ENCODE results near the gene RASA1. TPM values are rescaled to one million over a fixed set of nuclear protein-coding genes. Genes with fewer than 3 reads are reported as not detected.

RASA1 gene
- total RNA-seq, 3 donors from 2014 or later = 31.8 to 54.2 (median 41.1) TPM

DNA sequence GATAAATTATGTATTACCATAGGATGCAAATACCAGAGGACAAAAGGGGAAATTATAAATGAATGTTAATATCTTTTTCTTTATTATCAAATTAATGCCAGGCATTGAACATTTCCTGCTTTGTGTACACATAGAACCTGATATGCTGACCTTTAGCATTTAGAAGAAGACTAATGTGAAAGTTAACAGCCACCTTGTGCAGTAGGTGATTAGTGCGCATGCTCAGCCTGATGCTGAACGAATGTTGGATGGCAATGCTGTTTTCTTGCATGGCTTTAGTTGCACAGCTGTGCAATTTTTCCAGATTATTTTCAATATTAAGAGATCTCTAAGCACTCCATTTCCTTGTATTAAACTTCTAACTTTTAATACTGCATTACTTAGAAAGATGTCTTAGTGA lies 99.6 kb downstream of the RASA1 start:
- Histone ChIP-seq H3K9me3 (no peaks in the 10 kb centered on the region), H3K4me3 (no peak overlapping the region), H3K36me3 (no peaks in the 10 kb centered on the region), H3K4me1 (no peaks in the 10 kb centered on the region), H3K27ac (no peak overlapping the region), H3K27me3 (no peaks in the 10 kb centered on the region)
- intact Hi-C loops (cut with DNase I; ENCODE audit: low total_unique reads) = no loop called here
- no peak for DNase-seq (ENCODE audit: low spot score in 2 of 2)
- TF ChIP-seq POLR2AphosphoS5 (IDR thresholded peaks at IDR 0.05) = no peak
- no peak for TF ChIP-seq POLR2A (IDR thresholded peaks at IDR 0.05)

DNA sequence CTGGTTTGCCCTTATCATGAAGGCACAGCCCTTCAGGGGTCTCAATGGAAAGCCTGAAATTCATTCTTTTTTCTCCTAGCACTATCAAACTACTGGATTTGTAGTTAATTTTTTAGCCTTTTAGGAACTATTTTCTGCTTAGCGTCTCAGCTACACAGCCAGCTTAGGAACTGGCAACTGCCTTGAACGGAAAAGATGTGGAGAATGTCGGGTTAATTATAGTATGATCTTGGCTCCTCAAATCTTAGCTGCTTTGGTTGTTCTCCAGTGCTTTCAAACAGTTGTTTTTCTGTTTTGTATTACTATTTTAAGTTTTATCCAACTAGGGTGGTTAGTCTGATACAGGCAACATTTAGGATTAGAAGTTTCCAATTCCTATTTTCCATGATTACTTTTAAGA lies 100.9 kb downstream of the RASA1 start:
- intact Hi-C loops (cut with DNase I; ENCODE audit: low total_unique reads) = no loop called here
- H3K4me3 ChIP-seq = no peak overlapping the region

DNA sequence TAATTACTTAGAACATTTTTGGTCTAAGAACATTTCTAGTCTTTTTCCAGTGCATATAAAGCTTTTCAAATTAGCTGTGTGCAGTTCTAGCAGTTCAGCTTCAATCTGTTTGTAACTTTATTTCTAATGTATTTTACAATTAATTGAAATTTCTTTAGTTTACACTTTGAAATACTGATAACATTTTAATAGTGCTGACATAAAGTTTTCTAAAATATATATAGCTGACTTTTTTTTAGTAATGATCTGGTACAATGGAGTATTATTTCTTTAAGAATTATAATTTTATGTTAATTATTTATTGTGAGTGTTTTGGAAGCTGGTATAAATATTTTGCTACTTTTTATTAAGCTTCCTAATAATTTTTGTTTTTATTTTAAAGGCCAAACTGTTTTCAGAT lies 101.7 kb downstream of the RASA1 start:
- H3K36me3 ChIP-seq = no peaks in the 10 kb centered on the region
- H3K9me3 ChIP-seq = no peaks in the 10 kb centered on the region
- no peak overlapping the region for H3K27ac ChIP-seq
- no peaks in the 10 kb centered on the region for H3K4me1 ChIP-seq
- intact Hi-C loops (cut with DNase I; ENCODE audit: low total_unique reads) = no loop called here
- no peak for DNase-seq (ENCODE audit: low spot score in 2 of 2)
- TF ChIP-seq POLR2A (IDR thresholded peaks at IDR 0.05) (no peak), POLR2AphosphoS5 (IDR thresholded peaks at IDR 0.05) (no peak)
- TF ChIP-seq, protein P1, sequence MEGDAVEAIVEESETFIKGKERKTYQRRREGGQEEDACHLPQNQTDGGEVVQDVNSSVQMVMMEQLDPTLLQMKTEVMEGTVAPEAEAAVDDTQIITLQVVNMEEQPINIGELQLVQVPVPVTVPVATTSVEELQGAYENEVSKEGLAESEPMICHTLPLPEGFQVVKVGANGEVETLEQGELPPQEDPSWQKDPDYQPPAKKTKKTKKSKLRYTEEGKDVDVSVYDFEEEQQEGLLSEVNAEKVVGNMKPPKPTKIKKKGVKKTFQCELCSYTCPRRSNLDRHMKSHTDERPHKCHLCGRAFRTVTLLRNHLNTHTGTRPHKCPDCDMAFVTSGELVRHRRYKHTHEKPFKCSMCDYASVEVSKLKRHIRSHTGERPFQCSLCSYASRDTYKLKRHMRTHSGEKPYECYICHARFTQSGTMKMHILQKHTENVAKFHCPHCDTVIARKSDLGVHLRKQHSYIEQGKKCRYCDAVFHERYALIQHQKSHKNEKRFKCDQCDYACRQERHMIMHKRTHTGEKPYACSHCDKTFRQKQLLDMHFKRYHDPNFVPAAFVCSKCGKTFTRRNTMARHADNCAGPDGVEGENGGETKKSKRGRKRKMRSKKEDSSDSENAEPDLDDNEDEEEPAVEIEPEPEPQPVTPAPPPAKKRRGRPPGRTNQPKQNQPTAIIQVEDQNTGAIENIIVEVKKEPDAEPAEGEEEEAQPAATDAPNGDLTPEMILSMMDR (IDR thresholded peaks at IDR 0.05) = no peak
- H3K4me3 ChIP-seq = no peak overlapping the region
- no peaks in the 10 kb centered on the region for H3K27me3 ChIP-seq

More for the DNA sequence above, 100.9 kb downstream of the RASA1 start:
- TF ChIP-seq, protein P1 (IDR thresholded peaks at IDR 0.05) = no peak
- TF ChIP-seq POLR2A (IDR thresholded peaks at IDR 0.05) (no peak), POLR2AphosphoS5 (IDR thresholded peaks at IDR 0.05) (no peak)
- H3K36me3 ChIP-seq = no peaks in the 10 kb centered on the region
- H3K27ac ChIP-seq = no peak overlapping the region
- no peaks in the 10 kb centered on the region for H3K9me3 ChIP-seq
- H3K4me1 ChIP-seq = no peaks in the 10 kb centered on the region
- no peaks in the 10 kb centered on the region for H3K27me3 ChIP-seq
- no peak for DNase-seq (ENCODE audit: low spot score in 2 of 2)

DNA sequence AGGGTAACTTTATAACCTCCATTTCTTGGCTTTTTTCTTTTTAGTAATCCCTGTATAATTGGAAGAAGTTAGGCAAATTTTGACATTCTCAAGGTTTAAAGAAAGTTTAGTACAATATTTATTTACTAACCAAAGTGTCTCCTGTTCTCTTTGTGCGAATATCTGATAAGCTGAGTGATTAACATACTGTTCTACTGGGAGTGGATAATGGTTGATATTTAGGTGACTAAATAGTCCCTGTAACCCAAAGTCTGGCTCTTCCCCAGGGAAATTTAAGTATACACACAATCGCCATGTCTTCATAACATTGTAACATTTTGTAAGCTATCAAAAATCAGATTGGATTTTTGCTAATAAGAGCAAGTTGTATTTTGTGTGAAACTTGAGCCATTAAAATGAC lies 105.0 kb downstream of the RASA1 start:
- intact Hi-C loops (cut with DNase I; ENCODE audit: low total_unique reads) = no loop called here
- DNase-seq (ENCODE audit: low spot score in 2 of 2) = no peak
- no peaks in the 10 kb centered on the region for H3K9me3 ChIP-seq
- H3K36me3 ChIP-seq = no peaks in the 10 kb centered on the region
- H3K4me1 ChIP-seq = no peaks in the 10 kb centered on the region
- H3K4me3 ChIP-seq = no peak overlapping the region
- TF ChIP-seq POLR2A (IDR thresholded peaks at IDR 0.05) (no peak), POLR2AphosphoS5 (IDR thresholded peaks at IDR 0.05) (no peak)
- TF ChIP-seq, protein P1 (IDR thresholded peaks at IDR 0.05) = no peak
- no peaks in the 10 kb centered on the region for H3K27me3 ChIP-seq
- no peak overlapping the region for H3K27ac ChIP-seq

DNA sequence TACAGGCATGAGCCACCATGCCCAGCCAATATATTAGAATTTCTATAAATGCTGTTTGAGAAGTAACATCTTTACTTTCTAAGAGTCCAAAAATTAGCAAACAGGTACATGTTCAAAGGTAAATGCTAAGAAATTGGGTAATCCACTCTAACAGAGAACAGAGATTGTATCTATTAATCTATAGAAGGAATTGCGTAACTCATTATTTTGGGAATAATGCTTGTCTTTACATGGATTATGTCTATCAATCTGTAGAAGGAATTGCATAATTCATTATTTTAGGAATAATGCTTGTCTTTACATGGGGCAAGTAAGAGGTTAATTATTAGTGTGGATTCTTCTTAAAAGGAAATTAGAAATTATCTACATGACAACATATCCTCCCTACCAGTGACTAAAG lies 114.5 kb downstream of the RASA1 start:
- DNase-seq (ENCODE audit: low spot score in 2 of 2) = no peak
- intact Hi-C loops (cut with DNase I; ENCODE audit: low total_unique reads) = no loop called here
- no peak overlapping the region for H3K27ac ChIP-seq
- peaks cover 4% of the 10 kb centered on the region for H3K36me3 ChIP-seq
- no peak for TF ChIP-seq POLR2AphosphoS5 (IDR thresholded peaks at IDR 0.05)
- TF ChIP-seq POLR2A (IDR thresholded peaks at IDR 0.05) = no peak
- TF ChIP-seq, protein P1 (IDR thresholded peaks at IDR 0.05) = no peak
- no peaks in the 10 kb centered on the region for H3K4me1 ChIP-seq
- no peaks in the 10 kb centered on the region for H3K27me3 ChIP-seq
- no peak overlapping the region for H3K4me3 ChIP-seq
- no peaks in the 10 kb centered on the region for H3K9me3 ChIP-seq

DNA sequence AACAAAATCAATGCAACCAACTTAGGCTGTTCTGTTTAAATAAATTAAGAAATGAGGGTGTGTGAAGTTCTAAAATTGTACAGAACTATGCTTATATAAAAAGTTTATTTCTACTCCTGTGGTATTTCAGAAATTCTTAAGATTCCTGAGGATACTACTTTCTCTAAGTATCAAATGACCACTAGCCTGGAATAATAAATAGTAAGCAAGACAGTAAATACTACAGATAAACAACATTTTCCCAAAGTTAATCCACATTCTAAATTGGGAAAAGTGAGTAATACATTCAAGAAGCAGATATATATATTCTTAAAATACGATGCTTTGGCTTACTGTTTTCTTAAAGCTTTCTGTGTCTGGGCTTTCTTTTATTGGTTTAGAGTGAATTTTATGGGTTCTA lies 115.5 kb downstream of the RASA1 start:
- peaks cover 4% of the 10 kb centered on the region for H3K36me3 ChIP-seq
- TF ChIP-seq POLR2AphosphoS5 (IDR thresholded peaks at IDR 0.05) (no peak), POLR2A (IDR thresholded peaks at IDR 0.05) (no peak)
- TF ChIP-seq, protein P1 (IDR thresholded peaks at IDR 0.05) = no peak
- no peaks in the 10 kb centered on the region for H3K9me3 ChIP-seq
- no peaks in the 10 kb centered on the region for H3K4me1 ChIP-seq
- no peak overlapping the region for H3K27ac ChIP-seq
- intact Hi-C loops (cut with DNase I; ENCODE audit: low total_unique reads) = no loop called here
- no peaks in the 10 kb centered on the region for H3K27me3 ChIP-seq
- no peak overlapping the region for H3K4me3 ChIP-seq
- no peak for DNase-seq (ENCODE audit: low spot score in 2 of 2)
